Measurements from ENCODE around the gene CACNA1B. TPM values are rescaled to one million over a fixed set of nuclear protein-coding genes. Genes with fewer than 3 reads are reported as not detected.

Gene CACNA1B
- polyA plus RNA-seq, 1 experiment, result 0.01 TPM

DNA sequence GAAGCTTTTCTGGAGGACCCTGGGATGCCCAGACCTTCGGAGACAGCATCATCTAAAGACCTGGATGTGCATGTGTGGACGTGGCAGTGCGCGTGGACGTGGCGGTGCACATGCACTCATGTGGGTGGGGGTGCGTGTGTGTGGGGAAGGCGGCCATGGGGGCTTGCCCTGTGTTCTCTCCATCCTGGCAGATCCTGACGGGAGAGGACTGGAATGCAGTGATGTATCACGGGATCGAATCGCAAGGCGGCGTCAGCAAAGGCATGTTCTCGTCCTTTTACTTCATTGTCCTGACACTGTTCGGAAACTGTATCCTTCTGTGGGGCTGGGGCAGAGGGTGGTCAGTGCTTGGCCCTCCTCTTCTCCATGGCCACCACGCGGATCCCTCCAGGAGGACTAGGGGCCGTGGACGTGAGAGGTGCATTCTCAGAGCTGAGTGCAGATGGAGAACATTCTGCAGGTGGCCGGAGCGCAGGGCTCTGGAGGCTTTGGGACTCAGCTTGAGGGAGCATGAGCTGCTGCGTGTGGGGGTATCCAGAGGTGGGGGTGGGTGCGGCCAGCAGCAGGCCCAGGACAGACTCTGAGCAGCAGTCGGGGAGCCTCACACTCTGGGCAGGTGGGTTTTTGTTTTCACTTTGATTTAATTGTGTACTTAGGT, 129.1 kb downstream of the CACNA1B start:
- POLR2A ChIA-PET, result no interaction called here
- H3K27me3 ChIP-seq (ENCODE audit: control insufficient read depth, insufficient read depth, low read length), result no peaks in the 10 kb centered on the region
- no peaks in the 10 kb centered on the region for H3K36me3 ChIP-seq (ENCODE audit: control insufficient read depth, insufficient read depth, low read length)
- no peak overlapping the region for H3K4me3 ChIP-seq (ENCODE audit: low read depth, low read length)
- CTCF ChIA-PET, result no interaction called here
- no peak for DNase-seq (ENCODE audit: low read depth)
- TF ChIP-seq, protein P1, sequence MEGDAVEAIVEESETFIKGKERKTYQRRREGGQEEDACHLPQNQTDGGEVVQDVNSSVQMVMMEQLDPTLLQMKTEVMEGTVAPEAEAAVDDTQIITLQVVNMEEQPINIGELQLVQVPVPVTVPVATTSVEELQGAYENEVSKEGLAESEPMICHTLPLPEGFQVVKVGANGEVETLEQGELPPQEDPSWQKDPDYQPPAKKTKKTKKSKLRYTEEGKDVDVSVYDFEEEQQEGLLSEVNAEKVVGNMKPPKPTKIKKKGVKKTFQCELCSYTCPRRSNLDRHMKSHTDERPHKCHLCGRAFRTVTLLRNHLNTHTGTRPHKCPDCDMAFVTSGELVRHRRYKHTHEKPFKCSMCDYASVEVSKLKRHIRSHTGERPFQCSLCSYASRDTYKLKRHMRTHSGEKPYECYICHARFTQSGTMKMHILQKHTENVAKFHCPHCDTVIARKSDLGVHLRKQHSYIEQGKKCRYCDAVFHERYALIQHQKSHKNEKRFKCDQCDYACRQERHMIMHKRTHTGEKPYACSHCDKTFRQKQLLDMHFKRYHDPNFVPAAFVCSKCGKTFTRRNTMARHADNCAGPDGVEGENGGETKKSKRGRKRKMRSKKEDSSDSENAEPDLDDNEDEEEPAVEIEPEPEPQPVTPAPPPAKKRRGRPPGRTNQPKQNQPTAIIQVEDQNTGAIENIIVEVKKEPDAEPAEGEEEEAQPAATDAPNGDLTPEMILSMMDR (IDR thresholded peaks at IDR 0.05; ENCODE audit: insufficient read depth, low read depth, low read length), result no peak

DNA sequence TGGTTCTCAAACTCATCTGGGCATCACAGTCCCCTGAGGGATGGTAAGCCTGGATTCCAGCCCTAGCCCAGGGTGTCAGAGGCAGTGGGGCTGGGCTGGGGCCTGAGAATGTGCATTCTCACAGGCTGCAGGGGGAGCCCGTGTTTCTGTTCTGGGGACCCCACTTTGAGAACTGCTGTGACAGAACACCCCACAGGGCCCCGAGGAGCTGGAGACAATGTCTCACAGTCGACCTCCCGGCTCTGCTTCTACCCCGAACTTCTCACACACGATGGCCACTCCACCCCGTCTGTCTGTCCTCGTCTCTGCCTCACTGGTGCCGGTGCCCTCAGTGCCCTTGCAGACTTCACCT, 130.0 kb downstream of the CACNA1B start:
- DNase-seq (ENCODE audit: low read depth), result no peak
- no peaks in the 10 kb centered on the region for H3K36me3 ChIP-seq (ENCODE audit: control insufficient read depth, insufficient read depth, low read length)
- POLR2A ChIA-PET, result no interaction called here
- no peaks in the 10 kb centered on the region for H3K27me3 ChIP-seq (ENCODE audit: control insufficient read depth, insufficient read depth, low read length)
- no peak overlapping the region for H3K4me3 ChIP-seq (ENCODE audit: low read depth, low read length)
- TF ChIP-seq, protein P1 (IDR thresholded peaks at IDR 0.05; ENCODE audit: insufficient read depth, low read depth, low read length), result no peak
- CTCF ChIA-PET, result no interaction called here

DNA sequence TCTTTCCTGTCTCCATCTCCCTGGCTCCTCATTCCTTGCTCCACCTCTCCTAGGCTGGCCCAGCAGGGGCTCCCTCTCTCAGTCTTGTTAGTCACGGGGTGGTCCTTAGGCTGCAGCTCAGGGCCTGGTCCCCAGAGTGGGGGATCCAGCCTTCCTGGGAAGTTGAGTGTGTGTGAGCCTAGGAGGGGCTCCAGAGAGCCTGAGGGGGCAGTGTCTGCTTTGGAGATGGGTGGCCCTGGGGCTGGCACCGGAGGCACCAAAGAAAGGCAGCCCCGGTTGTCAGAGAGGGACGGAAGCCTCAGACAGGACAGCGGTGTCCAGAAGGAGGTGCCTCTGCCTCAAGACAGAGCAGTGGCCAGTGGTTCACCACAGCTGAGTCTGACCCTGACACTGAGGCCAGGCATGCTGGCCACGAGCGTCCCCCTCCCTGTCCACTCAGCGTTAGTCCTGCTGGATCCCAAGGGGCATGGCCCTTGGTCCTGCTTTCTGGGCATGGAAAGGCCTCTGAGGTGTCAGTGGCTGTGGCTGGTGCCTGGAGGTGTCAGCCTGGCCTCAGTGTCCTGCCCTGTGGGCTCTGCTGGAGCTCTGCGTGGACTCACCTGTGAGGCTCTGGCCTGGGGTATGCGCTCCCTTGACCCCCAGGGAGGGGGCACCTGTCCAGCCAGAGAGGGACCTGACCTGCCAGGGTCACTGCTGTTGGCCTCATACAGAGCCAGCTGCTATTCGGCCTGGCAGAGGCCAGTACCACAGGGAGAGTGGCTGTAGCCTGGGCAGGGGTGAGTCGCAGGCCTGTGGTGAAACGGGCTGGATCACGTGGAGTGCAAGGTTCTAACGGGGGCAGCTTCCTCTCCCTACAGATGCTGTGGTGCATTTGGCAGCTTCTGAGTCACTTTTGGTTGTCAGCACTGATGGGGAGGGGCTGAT, 130.6 kb downstream of the CACNA1B start:
- H3K36me3 ChIP-seq (ENCODE audit: control insufficient read depth, insufficient read depth, low read length), result no peaks in the 10 kb centered on the region
- TF ChIP-seq, protein P1 (IDR thresholded peaks at IDR 0.05; ENCODE audit: insufficient read depth, low read depth, low read length), result no peak
- DNase-seq (ENCODE audit: low read depth), result no peak
- CTCF ChIA-PET, result no interaction called here
- POLR2A ChIA-PET, result no interaction called here
- no peaks in the 10 kb centered on the region for H3K27me3 ChIP-seq (ENCODE audit: control insufficient read depth, insufficient read depth, low read length)
- H3K4me3 ChIP-seq (ENCODE audit: low read depth, low read length), result no peak overlapping the region

DNA sequence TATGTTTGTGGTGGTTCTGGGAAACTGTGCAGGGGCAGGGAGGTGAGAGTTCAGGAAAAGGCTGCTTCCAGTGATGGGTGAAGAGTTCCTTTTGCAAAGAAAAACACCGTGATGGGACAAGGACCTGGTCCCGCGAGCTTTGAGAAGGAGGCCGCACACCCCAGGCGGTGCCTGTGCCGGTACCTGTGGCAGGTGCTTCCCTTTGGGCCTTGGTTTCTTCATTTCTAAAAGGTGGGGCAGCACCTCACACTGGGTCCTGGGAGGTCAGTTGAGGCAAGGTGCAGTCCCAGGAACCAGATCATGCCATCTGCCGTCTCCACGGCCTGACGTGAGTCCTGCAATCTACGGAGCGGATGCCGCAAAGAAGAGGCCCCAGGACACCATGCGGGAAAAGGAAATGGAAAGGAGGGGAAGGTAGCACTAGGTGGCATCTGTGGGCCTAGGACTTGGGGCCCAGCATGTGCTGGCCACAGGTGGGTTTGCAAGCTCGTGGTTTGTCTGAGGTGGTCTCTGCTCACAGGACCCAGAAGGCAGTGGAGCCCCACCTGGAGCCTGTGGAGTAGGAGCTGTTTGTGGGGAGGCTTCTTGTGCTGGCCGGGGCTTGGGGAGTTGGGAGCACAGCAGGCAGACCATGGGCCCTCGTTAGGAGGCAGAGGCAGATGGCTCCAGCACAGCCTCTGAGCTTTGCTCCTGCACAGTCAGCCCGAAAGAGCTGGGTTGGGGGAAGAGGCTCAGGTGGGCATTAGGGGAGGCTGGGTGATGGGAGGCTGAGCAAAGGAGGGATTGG, 131.6 kb downstream of the CACNA1B start:
- ChIA-PET CTCF (no interaction called here), POLR2A (no interaction called here)
- no peaks in the 10 kb centered on the region for H3K27me3 ChIP-seq (ENCODE audit: control insufficient read depth, insufficient read depth, low read length)
- no peak overlapping the region for H3K4me3 ChIP-seq (ENCODE audit: low read depth, low read length)
- no peaks in the 10 kb centered on the region for H3K36me3 ChIP-seq (ENCODE audit: control insufficient read depth, insufficient read depth, low read length)
- TF ChIP-seq, protein P1 (IDR thresholded peaks at IDR 0.05; ENCODE audit: insufficient read depth, low read depth, low read length), result no peak
- DNase-seq (ENCODE audit: low read depth), result no peak
